Measurements from ENCODE around the gene MFGE8.

Gene MFGE8

GRCh38 chr15:88913850-88914169 lies 631 bp upstream of the MFGE8 start:
- peak overlapping the region; percentile 63; the same call in 1 of the 2 replicates for H3K27ac ChIP-seq
- TF ChIP-seq CTCF (conservative IDR thresholded peaks at IDR 0.05), result no peak

DNA sequence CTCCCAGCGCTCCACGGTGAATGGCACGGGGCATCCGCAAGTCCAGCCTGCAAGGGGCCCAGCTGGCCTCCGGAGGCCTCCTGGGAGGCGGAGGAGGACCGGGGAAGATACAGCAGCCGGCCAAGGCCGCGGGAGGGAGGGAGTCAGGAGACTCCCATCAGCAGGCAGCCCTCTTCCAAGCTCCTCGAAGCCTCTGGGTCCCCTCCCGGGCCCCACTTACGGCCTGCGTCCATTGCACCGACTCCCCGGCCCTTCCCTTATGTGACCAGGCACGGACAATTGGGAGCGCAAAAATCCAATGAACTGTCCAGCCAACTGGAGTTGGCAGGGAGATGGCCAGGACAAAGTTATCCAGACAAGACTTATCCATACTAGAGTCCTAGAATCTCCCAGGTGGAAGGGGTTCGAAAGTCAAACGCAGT lies 668 bp downstream of the MFGE8 start:
- no peak for TF ChIP-seq CTCF (conservative IDR thresholded peaks at IDR 0.05)

GRCh38 chr15:88911766-88912118 lies 1.4 kb downstream of the MFGE8 start:
- no peak for TF ChIP-seq CTCF (conservative IDR thresholded peaks at IDR 0.05)
- H3K27ac ChIP-seq, result no peak overlapping the region

More for the DNA sequence above, 668 bp downstream of the MFGE8 start:
- H3K27ac ChIP-seq, result peak overlapping the region; percentile 63; the same call in 1 of the 2 replicates

- TF ChIP-seq CTCF (conservative IDR thresholded peaks at IDR 0.05), result no peak
- no peak overlapping the region for H3K27ac ChIP-seq
Observed at GRCh38 chr15:88909956-88910831, 3.0 kb downstream of the MFGE8 start.

- TF ChIP-seq CTCF (conservative IDR thresholded peaks at IDR 0.05), result no peak
- H3K27ac ChIP-seq, result no peak overlapping the region
Observed at GRCh38 chr15:88908697-88909621, 4.2 kb downstream of the MFGE8 start.

DNA sequence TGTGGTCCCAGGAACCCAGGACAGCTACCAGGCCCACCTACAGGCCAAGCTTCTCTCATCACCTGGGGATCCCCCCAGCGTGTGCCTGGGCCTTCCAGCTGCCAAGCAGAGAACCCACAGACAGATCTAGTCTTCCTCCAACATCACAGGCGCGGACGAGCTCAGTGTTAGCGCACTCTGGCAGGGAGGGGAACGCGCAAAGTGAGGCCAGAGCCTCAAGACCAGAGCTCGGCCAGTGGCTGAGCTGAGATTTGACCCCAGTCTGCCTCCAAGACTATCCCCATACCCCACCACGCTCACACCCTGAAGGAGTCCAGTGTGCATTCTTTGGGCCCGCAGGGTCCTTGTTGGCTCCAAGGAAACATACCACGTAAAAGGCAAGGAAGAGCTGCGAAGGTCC lies 5.1 kb downstream of the MFGE8 start:
- TF ChIP-seq CTCF (conservative IDR thresholded peaks at IDR 0.05), result no peak
- H3K27ac ChIP-seq, result no peak overlapping the region

DNA sequence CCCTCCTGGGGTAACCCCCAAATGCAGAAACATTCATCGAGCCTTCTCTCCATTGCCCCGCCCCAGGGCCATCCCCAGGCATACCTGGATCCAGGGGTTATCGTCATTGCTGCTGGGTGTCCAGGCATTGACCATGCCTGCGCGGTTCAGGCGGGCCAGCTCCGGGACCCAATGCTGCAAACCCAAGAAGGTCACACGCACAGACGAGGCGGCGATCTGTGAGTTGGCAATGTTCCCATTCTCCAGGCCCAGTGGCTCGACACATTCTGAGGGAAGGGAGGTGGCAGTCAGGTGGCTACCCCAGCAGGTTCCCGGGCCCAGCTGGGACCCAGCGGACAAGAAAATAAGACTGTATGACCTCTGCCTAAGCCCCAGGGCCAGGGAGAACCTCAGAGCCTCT lies 6.1 kb downstream of the MFGE8 start:
- no peak overlapping the region for H3K27ac ChIP-seq
- no peak for TF ChIP-seq CTCF (conservative IDR thresholded peaks at IDR 0.05)

Data from VCaP (cell line).